Measurements from ENCODE around the gene CCDC171.

GRCh38 chr9:15570769-15571168 is 17.9 kb downstream of the CCDC171 start:
- TF ChIP-seq CTCF (IDR thresholded peaks at IDR 0.05; ENCODE audit: low read depth, low read length) = no peak
- TF ChIP-seq EZH2phosphoT487 (IDR thresholded peaks at IDR 0.05; ENCODE audit: low read depth) = no peak
